DMS114 treated with DMSO at 0.1 percent for 48 hours (cell line): ENCODE data around the gene ACTN1.

Source experiments
- DNase-seq: peaks from one replicate; lab custom pipeline; 2025; ENCODE audit not compliant: unreplicated experiment; lab: John Stamatoyannopoulos, UW

The ACTN1 gene

GRCh38 chr14:68937471-68938270, 41.4 kb downstream of the ACTN1 start:
- no peak for DNase-seq

- no peak for DNase-seq
These were observed 42.1 kb downstream of the ACTN1 start for GRCh38 chr14:68936980-68937379.

GRCh38 chr14:68936476-68936875, 42.6 kb downstream of the ACTN1 start:
- DNase-seq, result no peak

- no peak for DNase-seq
These were observed 43.3 kb downstream of the ACTN1 start for GRCh38 chr14:68935761-68936214.

GRCh38 chr14:68934066-68934465, 45.0 kb downstream of the ACTN1 start:
- no peak for DNase-seq

- DNase-seq, result no peak
These were observed 46.4 kb downstream of the ACTN1 start for GRCh38 chr14:68932686-68933085.

GRCh38 chr14:68932231-68932630, 46.9 kb downstream of the ACTN1 start:
- no peak for DNase-seq

- DNase-seq, result no peak
These were observed 47.5 kb downstream of the ACTN1 start for GRCh38 chr14:68931474-68932051.

GRCh38 chr14:68931063-68931462, 48.0 kb downstream of the ACTN1 start:
- no peak for DNase-seq

GRCh38 chr14:68929623-68930307, 49.3 kb downstream of the ACTN1 start:
- no peak for DNase-seq

GRCh38 chr14:68928770-68929550, 50.1 kb downstream of the ACTN1 start:
- no peak for DNase-seq

- no peak for DNase-seq
These were observed 51.0 kb downstream of the ACTN1 start for GRCh38 chr14:68927956-68928675.

- no peak for DNase-seq
These were observed 52.0 kb downstream of the ACTN1 start for GRCh38 chr14:68927089-68927488.

- no peak for DNase-seq
These were observed 52.9 kb downstream of the ACTN1 start for GRCh38 chr14:68926236-68926635.

GRCh38 chr14:68925373-68925772, 53.7 kb downstream of the ACTN1 start:
- DNase-seq, result no peak

- DNase-seq, result no peak
These were observed 54.6 kb downstream of the ACTN1 start for GRCh38 chr14:68924186-68925158.

GRCh38 chr14:68922886-68923285, 56.2 kb downstream of the ACTN1 start:
- no peak for DNase-seq

- no peak for DNase-seq
These were observed 56.9 kb downstream of the ACTN1 start for GRCh38 chr14:68922201-68922621.

GRCh38 chr14:68921666-68922065, 57.4 kb downstream of the ACTN1 start:
- DNase-seq, result no peak
